ENCODE measurements around the gene IFNL2. TPM values are rescaled to one million over a fixed set of nuclear protein-coding genes. Genes with fewer than 3 reads are reported as not detected.

IFNL2 gene
- total and polyA plus RNA-seq, 9 of the 15 experiments (the other 6 are each of a cell fraction or from before 2014, with no cell fraction given), result not detected

DNA sequence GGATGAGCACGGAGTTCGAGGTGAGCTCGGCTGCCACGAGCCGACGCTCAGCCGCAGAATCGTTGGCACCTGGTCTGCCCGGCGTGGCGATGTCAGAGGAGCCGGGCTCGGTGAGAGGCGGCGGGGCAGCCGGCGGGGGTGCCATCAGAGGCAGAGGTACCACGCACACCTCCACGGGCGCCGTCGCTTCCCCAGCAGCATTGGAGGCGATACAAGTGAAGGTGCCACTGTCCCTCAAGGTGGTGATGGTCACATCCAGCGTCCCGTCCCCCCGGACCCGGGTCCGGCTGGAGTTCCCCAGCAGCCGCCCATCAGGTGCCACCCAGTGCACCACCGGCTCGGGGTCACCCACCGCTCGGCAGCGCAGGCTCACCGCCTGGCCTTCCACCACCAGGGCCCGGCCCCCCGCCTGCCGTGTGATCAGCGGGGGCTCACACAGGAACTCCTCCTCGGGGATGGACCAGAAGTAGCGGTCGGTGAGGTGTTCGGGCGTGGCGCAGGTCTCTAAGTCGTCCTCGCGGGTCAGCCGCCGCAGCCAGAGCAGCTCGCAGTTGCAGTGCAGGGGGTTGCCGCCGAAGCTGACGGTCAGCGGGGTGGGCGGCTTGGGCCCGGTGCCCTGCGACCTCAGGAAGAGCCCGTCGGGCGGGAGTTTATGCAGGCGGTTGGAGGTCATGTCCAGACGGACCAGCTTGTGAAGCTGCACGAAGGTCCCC, 46.0 kb downstream of the IFNL2 start (continued):
- TF ChIP-seq, protein P1, sequence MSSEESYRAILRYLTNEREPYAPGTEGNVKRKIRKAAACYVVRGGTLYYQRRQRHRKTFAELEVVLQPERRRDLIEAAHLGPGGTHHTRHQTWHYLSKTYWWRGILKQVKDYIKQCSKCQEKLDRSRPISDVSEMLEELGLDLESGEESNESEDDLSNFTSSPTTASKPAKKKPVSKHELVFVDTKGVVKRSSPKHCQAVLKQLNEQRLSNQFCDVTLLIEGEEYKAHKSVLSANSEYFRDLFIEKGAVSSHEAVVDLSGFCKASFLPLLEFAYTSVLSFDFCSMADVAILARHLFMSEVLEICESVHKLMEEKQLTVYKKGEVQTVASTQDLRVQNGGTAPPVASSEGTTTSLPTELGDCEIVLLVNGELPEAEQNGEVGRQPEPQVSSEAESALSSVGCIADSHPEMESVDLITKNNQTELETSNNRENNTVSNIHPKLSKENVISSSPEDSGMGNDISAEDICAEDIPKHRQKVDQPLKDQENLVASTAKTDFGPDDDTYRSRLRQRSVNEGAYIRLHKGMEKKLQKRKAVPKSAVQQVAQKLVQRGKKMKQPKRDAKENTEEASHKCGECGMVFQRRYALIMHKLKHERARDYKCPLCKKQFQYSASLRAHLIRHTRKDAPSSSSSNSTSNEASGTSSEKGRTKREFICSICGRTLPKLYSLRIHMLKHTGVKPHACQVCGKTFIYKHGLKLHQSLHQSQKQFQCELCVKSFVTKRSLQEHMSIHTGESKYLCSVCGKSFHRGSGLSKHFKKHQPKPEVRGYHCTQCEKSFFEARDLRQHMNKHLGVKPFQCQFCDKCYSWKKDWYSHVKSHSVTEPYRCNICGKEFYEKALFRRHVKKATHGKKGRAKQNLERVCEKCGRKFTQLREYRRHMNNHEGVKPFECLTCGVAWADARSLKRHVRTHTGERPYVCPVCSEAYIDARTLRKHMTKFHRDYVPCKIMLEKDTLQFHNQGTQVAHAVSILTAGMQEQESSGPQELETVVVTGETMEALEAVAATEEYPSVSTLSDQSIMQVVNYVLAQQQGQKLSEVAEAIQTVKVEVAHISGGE (CRISPR knock-in tag; IDR thresholded peaks at IDR 0.05), result no peak
- TF ChIP-seq ZNF583 (CRISPR knock-in tag; IDR thresholded peaks at IDR 0.05) (no peak), MYNN (IDR thresholded peaks at IDR 0.05) (no peak), MYNN (CRISPR knock-in tag; IDR thresholded peaks at IDR 0.05) (no peak)

GRCh38 chr19:39315933-39316332, 47.7 kb downstream of the IFNL2 start:
- H3K27me3 ChIP-seq (ENCODE audit: control insufficient read depth in 2 of 2, insufficient read depth in 2 of 2, low read length in 2 of 2), result no peaks in the 10 kb centered on the region
- ATAC-seq (no peak), DNase-seq (ENCODE audit: extremely low read depth in 1 of 4, low spot score in 3 of 4) (no peak), FAIRE-seq (no peak)
- 93% methylated on average over 1 of the region's 1 CpG for WGBS (ENCODE audit: insufficient coverage, low coverage, missing lambda C conversion rate)
- no peaks in the 10 kb centered on the region for H3K9me3 ChIP-seq (replicated peaks; ENCODE audit: control insufficient read depth, insufficient read depth, low read depth, low read length)
- ChIA-PET POLR2A (no interaction called here), CTCF (ENCODE audit: low intra/inter-chr PET ratio) (no interaction called here)
- H3K9me1 ChIP-seq (ENCODE audit: control insufficient read depth, insufficient read depth, low read length), result no peaks in the 10 kb centered on the region
- H3K36me3 ChIP-seq (ENCODE audit: control insufficient read depth, insufficient read depth, low read length), result peaks cover 62% of the 10 kb centered on the region; the same call in 2 of the 3 replicates
- in situ Hi-C loops (cut with MboI) (no loop called here), intact Hi-C loops (cut with micrococcal nuclease) (no loop called here)
- H3K27ac ChIP-seq (ENCODE audit: extremely low read depth, low read depth, low read length), result no peak overlapping the region
- no peak overlapping the region for H3K4me3 ChIP-seq
- no peaks in the 10 kb centered on the region for H4K20me1 ChIP-seq (replicated peaks; ENCODE audit: control insufficient read depth, insufficient read depth, low read length)
- no peak overlapping the region for H2AFZ ChIP-seq (ENCODE audit: low read depth, low read length)
- peaks cover 23% of the 10 kb centered on the region for H3K79me2 ChIP-seq (ENCODE audit: control insufficient read depth, insufficient read depth, low read length)
- BruUV-seq (replicated peaks), result no TSS peak
- peaks cover 8 to 15% of the 10 kb centered on the region in 2 experiments; a peak in 4 of 5 replicates for H3K4me1 ChIP-seq (replicated peaks in 1 of 2; ENCODE audit: control insufficient read depth in 2 of 2, insufficient read depth in 2 of 2, low read length in 2 of 2)
- H3K4me2 ChIP-seq (ENCODE audit: insufficient read depth, low read length), result no peak overlapping the region
- no peak overlapping the region for H3K9ac ChIP-seq (ENCODE audit: insufficient read depth in 1 of 2, low read depth in 2 of 2, low read length in 2 of 2)
- TF ChIP-seq ZKSCAN3 (CRISPR knock-in tag; IDR thresholded peaks at IDR 0.05) (no peak), ZNF77 (CRISPR knock-in tag; IDR thresholded peaks at IDR 0.05) (no peak), SMARCA5 (IDR thresholded peaks at IDR 0.05) (peak; percentile 57; the same call in 1 of the 2 replicates), E2F1 (CRISPR knock-in tag; IDR thresholded peaks at IDR 0.05) (no peak)
- TF ChIP-seq, protein P2, sequence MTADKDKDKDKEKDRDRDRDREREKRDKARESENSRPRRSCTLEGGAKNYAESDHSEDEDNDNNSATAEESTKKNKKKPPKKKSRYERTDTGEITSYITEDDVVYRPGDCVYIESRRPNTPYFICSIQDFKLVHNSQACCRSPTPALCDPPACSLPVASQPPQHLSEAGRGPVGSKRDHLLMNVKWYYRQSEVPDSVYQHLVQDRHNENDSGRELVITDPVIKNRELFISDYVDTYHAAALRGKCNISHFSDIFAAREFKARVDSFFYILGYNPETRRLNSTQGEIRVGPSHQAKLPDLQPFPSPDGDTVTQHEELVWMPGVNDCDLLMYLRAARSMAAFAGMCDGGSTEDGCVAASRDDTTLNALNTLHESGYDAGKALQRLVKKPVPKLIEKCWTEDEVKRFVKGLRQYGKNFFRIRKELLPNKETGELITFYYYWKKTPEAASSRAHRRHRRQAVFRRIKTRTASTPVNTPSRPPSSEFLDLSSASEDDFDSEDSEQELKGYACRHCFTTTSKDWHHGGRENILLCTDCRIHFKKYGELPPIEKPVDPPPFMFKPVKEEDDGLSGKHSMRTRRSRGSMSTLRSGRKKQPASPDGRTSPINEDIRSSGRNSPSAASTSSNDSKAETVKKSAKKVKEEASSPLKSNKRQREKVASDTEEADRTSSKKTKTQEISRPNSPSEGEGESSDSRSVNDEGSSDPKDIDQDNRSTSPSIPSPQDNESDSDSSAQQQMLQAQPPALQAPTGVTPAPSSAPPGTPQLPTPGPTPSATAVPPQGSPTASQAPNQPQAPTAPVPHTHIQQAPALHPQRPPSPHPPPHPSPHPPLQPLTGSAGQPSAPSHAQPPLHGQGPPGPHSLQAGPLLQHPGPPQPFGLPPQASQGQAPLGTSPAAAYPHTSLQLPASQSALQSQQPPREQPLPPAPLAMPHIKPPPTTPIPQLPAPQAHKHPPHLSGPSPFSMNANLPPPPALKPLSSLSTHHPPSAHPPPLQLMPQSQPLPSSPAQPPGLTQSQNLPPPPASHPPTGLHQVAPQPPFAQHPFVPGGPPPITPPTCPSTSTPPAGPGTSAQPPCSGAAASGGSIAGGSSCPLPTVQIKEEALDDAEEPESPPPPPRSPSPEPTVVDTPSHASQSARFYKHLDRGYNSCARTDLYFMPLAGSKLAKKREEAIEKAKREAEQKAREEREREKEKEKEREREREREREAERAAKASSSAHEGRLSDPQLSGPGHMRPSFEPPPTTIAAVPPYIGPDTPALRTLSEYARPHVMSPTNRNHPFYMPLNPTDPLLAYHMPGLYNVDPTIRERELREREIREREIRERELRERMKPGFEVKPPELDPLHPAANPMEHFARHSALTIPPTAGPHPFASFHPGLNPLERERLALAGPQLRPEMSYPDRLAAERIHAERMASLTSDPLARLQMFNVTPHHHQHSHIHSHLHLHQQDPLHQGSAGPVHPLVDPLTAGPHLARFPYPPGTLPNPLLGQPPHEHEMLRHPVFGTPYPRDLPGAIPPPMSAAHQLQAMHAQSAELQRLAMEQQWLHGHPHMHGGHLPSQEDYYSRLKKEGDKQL (CRISPR knock-in tag; IDR thresholded peaks at IDR 0.05; ENCODE audit: borderline replicate concordance), result no peak

Data from K562 (cell line).